DMS153 treated with DMSO at 0.1 percent for 48 hours (cell line): ENCODE measurements around the gene TSPAN7.

ENCODE experiments used
- DNase-seq: peaks from one replicate; lab custom pipeline; 2025; ENCODE audit not compliant: unreplicated experiment; lab: John Stamatoyannopoulos, UW

Gene TSPAN7

GRCh38 chrX:38594434-38594833 is 33.1 kb downstream of the TSPAN7 start:
- DNase-seq: no peak

GRCh38 chrX:38595801-38596200 is 34.5 kb downstream of the TSPAN7 start:
- DNase-seq: no peak

GRCh38 chrX:38596939-38597338 is 35.6 kb downstream of the TSPAN7 start:
- DNase-seq: no peak

GRCh38 chrX:38599796-38600755 is 38.7 kb downstream of the TSPAN7 start:
- DNase-seq: no peak

GRCh38 chrX:38601866-38602265 is 40.5 kb downstream of the TSPAN7 start:
- no peak for DNase-seq

- DNase-seq: no peak
Observed at GRCh38 chrX:38606821-38607220, 45.5 kb downstream of the TSPAN7 start.

- no peak for DNase-seq
Observed at GRCh38 chrX:38607976-38608375, 46.6 kb downstream of the TSPAN7 start.

- no peak for DNase-seq
Observed at GRCh38 chrX:38610849-38611248, 49.5 kb downstream of the TSPAN7 start.

- DNase-seq: no peak
Observed at GRCh38 chrX:38612281-38612680, 50.9 kb downstream of the TSPAN7 start.

GRCh38 chrX:38614485-38614884 is 53.1 kb downstream of the TSPAN7 start:
- DNase-seq: no peak

GRCh38 chrX:38616904-38617303 is 55.6 kb downstream of the TSPAN7 start:
- no peak for DNase-seq

GRCh38 chrX:38618180-38618579 is 56.8 kb downstream of the TSPAN7 start:
- no peak for DNase-seq

GRCh38 chrX:38620623-38621022 is 59.3 kb downstream of the TSPAN7 start:
- no peak for DNase-seq

- DNase-seq: no peak
Observed at GRCh38 chrX:38626296-38626695, 65.0 kb downstream of the TSPAN7 start.

- DNase-seq: no peak
Observed at GRCh38 chrX:38627683-38628082, 66.3 kb downstream of the TSPAN7 start.

- DNase-seq: no peak
Observed at GRCh38 chrX:38628587-38628986, 67.2 kb downstream of the TSPAN7 start.

- no peak for DNase-seq
Observed at GRCh38 chrX:38632516-38632915, 71.2 kb downstream of the TSPAN7 start.

- no peak for DNase-seq
Observed at GRCh38 chrX:38634665-38635064, 73.3 kb downstream of the TSPAN7 start.

GRCh38 chrX:38636949-38637819 is 75.8 kb downstream of the TSPAN7 start:
- no peak for DNase-seq

GRCh38 chrX:38638952-38639529 is 77.7 kb downstream of the TSPAN7 start:
- DNase-seq: no peak

GRCh38 chrX:38639730-38640129 is 78.4 kb downstream of the TSPAN7 start:
- no peak for DNase-seq
